ENCODE data around the gene GPR62. TPM values are rescaled to one million over a fixed set of nuclear protein-coding genes. Genes with fewer than 3 reads are reported as not detected.

Gene GPR62
- total and polyA plus RNA-seq, 9 of the 15 experiments (the other 6 are each of a cell fraction or from before 2014, with no cell fraction given) = not detected

- TF ChIP-seq, protein P1, sequence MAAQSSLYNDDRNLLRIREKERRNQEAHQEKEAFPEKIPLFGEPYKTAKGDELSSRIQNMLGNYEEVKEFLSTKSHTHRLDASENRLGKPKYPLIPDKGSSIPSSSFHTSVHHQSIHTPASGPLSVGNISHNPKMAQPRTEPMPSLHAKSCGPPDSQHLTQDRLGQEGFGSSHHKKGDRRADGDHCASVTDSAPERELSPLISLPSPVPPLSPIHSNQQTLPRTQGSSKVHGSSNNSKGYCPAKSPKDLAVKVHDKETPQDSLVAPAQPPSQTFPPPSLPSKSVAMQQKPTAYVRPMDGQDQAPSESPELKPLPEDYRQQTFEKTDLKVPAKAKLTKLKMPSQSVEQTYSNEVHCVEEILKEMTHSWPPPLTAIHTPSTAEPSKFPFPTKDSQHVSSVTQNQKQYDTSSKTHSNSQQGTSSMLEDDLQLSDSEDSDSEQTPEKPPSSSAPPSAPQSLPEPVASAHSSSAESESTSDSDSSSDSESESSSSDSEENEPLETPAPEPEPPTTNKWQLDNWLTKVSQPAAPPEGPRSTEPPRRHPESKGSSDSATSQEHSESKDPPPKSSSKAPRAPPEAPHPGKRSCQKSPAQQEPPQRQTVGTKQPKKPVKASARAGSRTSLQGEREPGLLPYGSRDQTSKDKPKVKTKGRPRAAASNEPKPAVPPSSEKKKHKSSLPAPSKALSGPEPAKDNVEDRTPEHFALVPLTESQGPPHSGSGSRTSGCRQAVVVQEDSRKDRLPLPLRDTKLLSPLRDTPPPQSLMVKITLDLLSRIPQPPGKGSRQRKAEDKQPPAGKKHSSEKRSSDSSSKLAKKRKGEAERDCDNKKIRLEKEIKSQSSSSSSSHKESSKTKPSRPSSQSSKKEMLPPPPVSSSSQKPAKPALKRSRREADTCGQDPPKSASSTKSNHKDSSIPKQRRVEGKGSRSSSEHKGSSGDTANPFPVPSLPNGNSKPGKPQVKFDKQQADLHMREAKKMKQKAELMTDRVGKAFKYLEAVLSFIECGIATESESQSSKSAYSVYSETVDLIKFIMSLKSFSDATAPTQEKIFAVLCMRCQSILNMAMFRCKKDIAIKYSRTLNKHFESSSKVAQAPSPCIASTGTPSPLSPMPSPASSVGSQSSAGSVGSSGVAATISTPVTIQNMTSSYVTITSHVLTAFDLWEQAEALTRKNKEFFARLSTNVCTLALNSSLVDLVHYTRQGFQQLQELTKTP (IDR thresholded peaks at IDR 0.05; ENCODE audit: low read depth in 1 of 2, partially characterized antibody in 2 of 2) = no peak
- TF ChIP-seq CREBBP (IDR thresholded peaks at IDR 0.05; ENCODE audit: low read depth, low read length) = no peak
- TF ChIP-seq POLR2G (IDR thresholded peaks at IDR 0.05; ENCODE audit: low read depth, low read length) = peak; percentile 56; the same call in 1 of the 2 replicates
- TF ChIP-seq PCBP1 (IDR thresholded peaks at IDR 0.05; ENCODE audit: low read depth, low read length, poor library complexity, severe bottlenecking) = no peak
Observed at GRCh38 chr3:51966922-51967383, 11.8 kb downstream of the GPR62 start (continued).

Data from K562 (cell line).